K562 (cell line): ENCODE results near the gene SNRNP40. TPM values are rescaled to one million over a fixed set of nuclear protein-coding genes. Genes with fewer than 3 reads are reported as not detected.

Experiments
- ATAC-seq: fragments of 200-7000 bp; cut with Tn5 transposase; 3 replicates; pipeline ENCODE4 v1.9.1; 2020; ENCODE audit warnings: moderate library complexity
- BruUV-seq: library from RNA; stranded (reverse); fragments of 400-500 nt; replicated peaks from 2 replicates; lab custom pipeline; 2021; lab: Mats Ljungman, UMichigan
- CTCF ChIA-PET: fragments of 300-600 bp; formaldehyde crosslinking; extraction: SDS; loops from one replicate; lab custom pipeline; 2021; ENCODE audit warnings: low intra/inter-chr PET ratio; lab: Yijun Ruan, JAX
- POLR2A ChIA-PET: fragments of 300-600, 350-650 bp; sonication (Branson Sonifier 250); formaldehyde crosslinking; extraction: SDS; loops from one replicate; lab custom pipeline; 2021; ENCODE audit warnings: antibody characterized with exemption, inconsistent platforms; lab: Yijun Ruan, JAX
- DNase-seq, 4 experiments: peaks; one replicate each; pipeline versions ENCODE4 v3.0.0 to v3.0.0-alpha.2; 2011 to 2018; ENCODE audit warnings: low spot score in 3 of 4, mixed read lengths in 3 of 4; ENCODE audit errors: extremely low read depth in 1 of 4
- FAIRE-seq: peaks from 2 replicates; lab custom pipeline; 2011; peaks lifted over from hg19 to GRCh38; lab: Jason Lieb, UNC
- H2AFZ ChIP-seq: 2 replicates; pipeline ENCODE4 v1.6.0; 2011; ENCODE audit warnings: low read depth, low read length, control low read depth, inconsistent platforms
- H3K27ac ChIP-seq: fragments of 200-600 bp; 3 replicates; pipeline ENCODE4 v1.8.0; 2011; ENCODE audit warnings: low read depth, mild to moderate bottlenecking, control low read depth, inconsistent platforms, low read length, moderate library complexity, mixed read lengths; ENCODE audit errors: extremely low read depth
- H3K27me3 ChIP-seq, 2 experiments: fragments of 300-600 bp in 1 of 2; 2 replicates in 1 of 2; 3 replicates in 1 of 2; pipeline versions ENCODE4 v1.6.0 to v1.8.0; 2011; ENCODE audit warnings: inconsistent platforms in 2 of 2, low read length in 2 of 2, mild to moderate bottlenecking in 1 of 2, mixed read lengths in 1 of 2, moderate library complexity in 1 of 2; ENCODE audit not compliant: control insufficient read depth in 2 of 2, insufficient read depth in 2 of 2
- H3K36me3 ChIP-seq: fragments of 300-600 bp; 3 replicates; pipeline ENCODE4 v1.8.0; 2011; ENCODE audit warnings: mild to moderate bottlenecking, low read length, inconsistent platforms; ENCODE audit not compliant: control insufficient read depth, insufficient read depth
- H3K4me1 ChIP-seq, 2 experiments: fragments of 200-600 bp in 1 of 2; replicated peaks in 1 of 2; 2 replicates in 1 of 2; 3 replicates in 1 of 2; pipeline versions ENCODE4 v1.5.1 to v1.8.0; 2011; ENCODE audit warnings: inconsistent platforms in 2 of 2, low read length in 2 of 2, mild to moderate bottlenecking in 1 of 2, mixed read lengths in 1 of 2, moderate library complexity in 1 of 2; ENCODE audit not compliant: control insufficient read depth in 2 of 2, insufficient read depth in 2 of 2
- H3K4me2 ChIP-seq: 2 replicates; pipeline ENCODE4 v1.6.1; 2011; ENCODE audit warnings: low read length, control low read depth, inconsistent platforms, mixed read lengths; ENCODE audit not compliant: insufficient read depth
- H3K4me3 ChIP-seq: fragments of 200-600 bp; sonication (generic), shearing (Covaris generic); 2 replicates; pipeline ENCODE4 v1.5.1; 2016; ENCODE audit warnings: control low read depth, inconsistent platforms
- H3K79me2 ChIP-seq: fragments of 200-600 bp; 3 replicates; pipeline ENCODE4 v1.8.0; 2011; ENCODE audit warnings: low read length, inconsistent platforms; ENCODE audit not compliant: control insufficient read depth, insufficient read depth
- H3K9ac ChIP-seq, 2 experiments: 2 replicates each; pipeline versions ENCODE4 v1.6.0 to v1.6.1; 2011; ENCODE audit warnings: low read depth in 2 of 2, low read length in 2 of 2, control low read depth in 1 of 2, inconsistent platforms in 1 of 2, mild to moderate bottlenecking in 1 of 2, mixed read lengths in 1 of 2; ENCODE audit not compliant: insufficient read depth in 1 of 2
- H3K9me1 ChIP-seq: one replicate; pipeline ENCODE4 v1.6.0; 2011; ENCODE audit warnings: inconsistent platforms, mild to moderate bottlenecking, low read length, moderate library complexity; ENCODE audit not compliant: control insufficient read depth, insufficient read depth
- H3K9me3 ChIP-seq: replicated peaks from 2 replicates; pipeline ENCODE4 v1.5.1; 2011; ENCODE audit warnings: low read depth, low read length, inconsistent platforms; ENCODE audit not compliant: control insufficient read depth, insufficient read depth
- H4K20me1 ChIP-seq: replicated peaks from 2 replicates; pipeline ENCODE4 v1.6.1; 2011; ENCODE audit warnings: low read length, inconsistent platforms, mixed read lengths; ENCODE audit not compliant: control insufficient read depth, insufficient read depth
- CTCF ChIP-seq, 3 experiments: IDR thresholded peaks in 2 of 3; conservative IDR thresholded peaks in 1 of 3; 2 replicates each; pipeline ENCODE4 v1.5.1; 2011 to 2012; ENCODE audit warnings: low read length in 3 of 3, mild to moderate bottlenecking in 3 of 3, control low read depth in 2 of 3, improper control_type of control experiment in 1 of 3, inconsistent platforms in 1 of 3, low read depth in 1 of 3, mixed read lengths in 1 of 3, moderate library complexity in 1 of 3; ENCODE audit not compliant: insufficient read depth in 2 of 3
- CTCFL ChIP-seq: IDR thresholded peaks from 2 replicates; pipeline ENCODE4 v1.6.1; 2011; ENCODE audit warnings: borderline replicate concordance, low read depth, mild to moderate bottlenecking, moderate library complexity, low read length; ENCODE audit not compliant: insufficient read depth, poor library complexity, severe bottlenecking
- SUPT5H ChIP-seq: fragments of 450-650 bp; IDR thresholded peaks from 2 replicates; pipeline ENCODE4 v1.6.1; 2016
- ZNF134 ChIP-seq: fragments of 250-450 bp; sonication (Bioruptor Pico); conservative IDR thresholded peaks from 2 replicates; pipeline ENCODE4 v1.4.0; 2020
- ZNF316 ChIP-seq: fragments of 450-650 bp; IDR thresholded peaks from 2 replicates; pipeline ENCODE4 v1.6.1; 2016
- ZNF512 ChIP-seq: IDR thresholded peaks from 2 replicates; pipeline ENCODE4 v1.6.1; 2016; ENCODE audit warnings: missing genetic modification characterization, missing compliant biosample characterization
- WGBS: fragments of 100-300 bp; shearing (Covaris generic); methylation state at CpG from one replicate; pipeline ENCODE4 v1.1.6; 2016; ENCODE audit warnings: low coverage, mixed read lengths; ENCODE audit not compliant: insufficient coverage; ENCODE audit errors: missing lambda C conversion rate; 5-methylcytosine and 5-hydroxymethylcytosine counted together
- in situ Hi-C: fragments of 300-500 bp; cut with MboI; formaldehyde crosslinking; loops from 4 replicates; pipeline ENCODE4 v1.15.0; 2018; ENCODE audit warnings: inconsistent platforms, mixed read lengths
- intact Hi-C: fragments of 100-400 bp; cut with micrococcal nuclease; formaldehyde crosslinking; loops from 2 replicates; pipeline ENCODE4 v1.14.2; 2022
- polyA plus RNA-seq, 8 experiments: library from polyadenylated mRNA; depleted of rRNA in 4 of 8; stranded (reverse) in 5 of 8; unstranded in 3 of 8; fragments of >200 nt; fragmentation: Nextera tagmentation in 2 of 8; fragmentation: Illumina TruSeq in 1 of 8; extraction: Ambion mirVana in 2 of 8; extraction: Trizol in 1 of 8; gene quantifications; 2 replicates each; pipeline versions ENCODE4 v1.2.1 to v1.2.3, GENCODE V29; 2011 to 2014; ENCODE audit warnings: inconsistent platforms in 1 of 8, missing spikeins in 1 of 8
- total RNA-seq, 7 experiments: library from RNA; depleted of rRNA in 6 of 7; stranded (reverse); fragments of >200 nt in 6 of 7; fragmentation: Illumina TruSeq in 2 of 7; extraction: Trizol in 2 of 7; gene quantifications; 2 replicates each; pipeline versions ENCODE4 v1.2.1 to v1.2.3, GENCODE V29; 2011 to 2021; ENCODE audit warnings: low replicate concordance in 1 of 7

The SNRNP40 gene
- total and polyA plus RNA-seq, 9 of the 15 experiments (the other 6 are each of a cell fraction or from before 2014, with no cell fraction given): 48.7 to 278 (median 163) TPM

- ATAC-seq: peak; percentile 88
- FAIRE-seq: peak; percentile 49
- peak; percentile 69 for TF ChIP-seq CTCFL
- no peak for TF ChIP-seq SUPT5H
- TF ChIP-seq CTCF (IDR thresholded peaks at IDR 0.05 in 2 of 3, conservative IDR thresholded peaks at IDR 0.05 in 1 of 3; ENCODE audit: insufficient read depth in 2 of 3, low read depth in 1 of 3, low read length in 3 of 3): peak; percentile 50 to 59 (median 51)
- TF ChIP-seq ZNF316: peak; percentile 65
- TF ChIP-seq ZNF512 (tag): no peak
- 0 out of 2 replicates have a peak, but pooled peaks have one; percentile 49 for TF ChIP-seq ZNF134
Measured at GRCh38 chr1:31214316-31215064, 82.1 kb downstream of the SNRNP40 start.

More at GRCh38 chr1:31214316-31215064, 82.1 kb downstream of the SNRNP40 start:
- Histone ChIP-seq H3K27me3 (peaks cover 27 to 28% of the 10 kb centered on the region in 2 experiments; a peak in 3 of 5 replicates), H3K27ac (no peak overlapping the region), H3K4me2 (no peak overlapping the region), H4K20me1 (peaks cover 7% of the 10 kb centered on the region; the same call in 1 of the 2 replicates), H3K4me3 (no peak overlapping the region), H3K9me3 (peaks cover 2% of the 10 kb centered on the region; the same call in 1 of the 2 replicates), H3K4me1 (no peaks in the 10 kb centered on the region; a peak in 1 of 5 replicates), H2AFZ (no peak overlapping the region), H3K9ac (no peak overlapping the region), H3K9me1 (no peaks in the 10 kb centered on the region), H3K79me2 (no peaks in the 10 kb centered on the region), H3K36me3 (no peaks in the 10 kb centered on the region)
- in situ Hi-C loops: no loop called here
- CTCF ChIA-PET: no interaction called here
- intact Hi-C loops: no loop called here
- POLR2A ChIA-PET: interaction anchor here (1.1 kb wide), 1 partner anchor 50 kb away, joined by 3 read pairs; no protein-coding TSS in a partner anchor
- DNase-seq: peak in 3 of 4 experiments; percentile 48 to 61 (median 52)
- WGBS: 4% methylated on average over 12 of the region's 12 CpGs
- BruUV-seq: no TSS peak
